Activated T-helper 1 cell treated with Interleukin-2 at 50 U/mL for 16 hours (primary cell): Measurements from ENCODE around the gene RNF11.

ENCODE experiments used
- DNase-seq: peaks from one replicate; pipeline ENCODE4 v3.0.0-alpha.2; 2020; ENCODE audit warnings: low read depth

RNF11 gene

DNA sequence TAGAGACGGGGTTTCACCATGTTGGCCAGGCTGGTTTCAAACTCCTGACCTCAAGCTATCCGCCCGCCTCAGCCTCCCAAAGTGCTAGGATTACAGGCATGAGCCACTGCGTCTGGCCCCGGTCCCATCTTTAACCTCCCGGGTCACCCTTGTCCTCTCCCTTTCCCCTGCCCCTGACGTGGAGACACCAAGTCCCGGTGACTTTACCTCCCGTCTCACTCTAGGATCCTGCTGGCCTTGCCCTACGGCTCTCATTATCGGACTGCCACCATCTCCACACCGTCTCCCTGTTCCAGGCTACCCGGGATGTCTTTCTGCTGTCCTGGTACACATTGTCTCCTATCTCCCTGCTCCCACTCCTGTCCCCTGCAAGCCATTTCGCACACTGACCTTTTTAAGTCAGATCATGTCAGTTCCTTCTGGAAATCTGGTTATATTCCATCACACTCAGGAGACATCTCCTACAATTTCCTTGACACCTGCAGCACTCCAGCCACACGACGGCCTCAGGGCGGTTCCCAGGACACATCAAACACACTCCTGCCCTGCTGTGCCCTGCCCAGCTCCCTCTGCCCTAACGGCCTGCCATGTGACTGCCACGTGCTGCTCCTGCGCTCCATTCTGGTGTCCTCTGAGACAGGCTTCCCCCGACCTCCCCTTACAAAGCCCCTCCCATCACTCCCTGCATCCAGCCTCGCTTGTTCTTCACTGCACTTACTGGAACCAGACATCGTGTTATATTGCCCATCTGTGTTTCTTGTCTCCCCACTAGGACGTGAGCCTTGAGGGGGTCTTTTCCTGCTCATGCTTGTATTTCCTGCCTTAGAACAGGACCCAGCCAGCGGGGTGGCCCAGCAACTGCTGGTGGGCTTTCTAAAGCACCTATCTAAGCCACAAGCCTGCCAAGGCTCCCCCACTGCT is 61.6 kb downstream of the RNF11 start:
- DNase-seq = no peak

DNA sequence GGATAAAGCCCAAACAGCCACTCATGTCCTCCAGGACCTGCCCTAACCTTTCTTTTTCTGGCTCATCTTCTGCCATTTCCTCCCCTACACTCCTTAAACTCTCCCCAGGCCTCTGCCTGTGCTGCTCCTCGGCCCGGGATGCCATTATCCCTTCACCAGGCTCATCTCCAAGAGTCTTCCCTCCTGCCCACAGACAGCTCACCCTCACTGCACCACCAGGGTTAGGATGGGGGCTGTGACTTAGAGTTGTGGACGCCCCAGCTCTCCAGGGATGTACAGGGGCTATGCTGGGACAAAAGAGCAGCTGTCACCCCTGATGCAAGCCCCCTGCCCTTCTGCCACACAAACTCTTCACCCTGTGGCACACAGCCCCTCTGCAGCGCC is 62.2 kb downstream of the RNF11 start:
- DNase-seq = no peak

DNA sequence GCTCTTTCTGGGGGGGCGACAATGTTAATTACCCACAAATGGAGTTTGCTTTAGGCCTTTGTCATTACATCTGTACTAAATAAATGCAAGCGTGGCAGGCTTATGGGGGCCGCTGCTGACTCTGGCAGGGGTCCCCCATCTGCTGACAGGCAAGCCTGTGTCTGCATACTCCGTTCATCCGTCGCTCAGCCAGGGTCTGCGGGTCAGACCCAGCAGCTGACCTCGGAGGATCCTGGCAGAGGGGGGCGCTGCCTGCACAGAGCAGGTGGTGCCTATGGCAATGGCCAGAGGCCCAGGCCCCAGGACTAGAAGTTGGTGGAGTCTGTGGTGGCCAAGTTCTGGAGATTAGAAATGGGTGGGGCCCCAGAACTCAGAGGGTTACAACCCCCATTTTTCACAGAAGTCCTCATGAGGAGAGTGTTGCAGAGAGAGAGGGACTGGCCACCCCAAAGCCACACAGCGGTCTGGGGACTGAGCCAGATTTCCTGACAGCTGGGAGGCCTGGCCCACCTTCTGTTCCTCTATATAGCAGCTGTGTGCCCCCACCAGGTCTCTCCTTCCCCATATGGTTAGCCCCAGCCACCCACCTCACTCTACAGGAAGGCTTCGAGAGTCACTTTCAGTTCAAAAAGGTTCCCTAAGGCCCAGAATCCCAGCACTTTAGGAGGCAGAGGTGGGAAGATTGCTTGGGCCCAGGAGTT is 63.3 kb downstream of the RNF11 start:
- DNase-seq = no peak

DNA sequence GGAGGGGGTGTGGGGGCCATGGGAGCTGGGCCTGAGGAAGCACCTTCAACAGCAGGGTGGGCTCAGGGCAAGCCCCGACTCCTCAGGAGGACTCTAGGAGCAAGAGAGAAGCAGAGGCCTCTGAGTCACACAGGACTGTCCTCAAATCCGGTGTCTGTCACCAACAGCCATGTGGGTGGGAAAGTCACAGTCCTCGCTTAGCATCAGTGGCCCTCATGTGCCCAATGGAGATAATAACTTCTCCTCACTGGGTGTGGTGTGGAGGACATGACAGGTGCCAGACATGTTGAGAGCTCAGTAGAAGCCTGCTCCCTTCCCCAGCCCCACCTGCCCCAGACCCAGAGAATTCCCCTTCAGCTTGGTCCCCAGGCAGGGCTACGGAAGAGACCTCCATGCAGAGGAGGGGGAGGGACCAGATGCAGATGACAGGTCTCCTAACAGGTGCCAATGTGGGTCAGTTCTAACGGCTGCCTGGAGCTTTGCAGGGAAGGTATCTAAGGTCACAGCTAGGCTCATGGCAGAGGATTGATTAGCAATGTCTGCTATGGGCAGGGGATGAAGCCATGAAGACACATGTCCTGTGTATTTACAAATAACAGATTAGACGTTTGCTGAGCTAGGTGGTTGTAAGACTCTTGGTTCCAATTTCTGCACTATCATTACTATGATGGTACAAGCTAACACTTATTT is 64.1 kb downstream of the RNF11 start:
- no peak for DNase-seq

DNA sequence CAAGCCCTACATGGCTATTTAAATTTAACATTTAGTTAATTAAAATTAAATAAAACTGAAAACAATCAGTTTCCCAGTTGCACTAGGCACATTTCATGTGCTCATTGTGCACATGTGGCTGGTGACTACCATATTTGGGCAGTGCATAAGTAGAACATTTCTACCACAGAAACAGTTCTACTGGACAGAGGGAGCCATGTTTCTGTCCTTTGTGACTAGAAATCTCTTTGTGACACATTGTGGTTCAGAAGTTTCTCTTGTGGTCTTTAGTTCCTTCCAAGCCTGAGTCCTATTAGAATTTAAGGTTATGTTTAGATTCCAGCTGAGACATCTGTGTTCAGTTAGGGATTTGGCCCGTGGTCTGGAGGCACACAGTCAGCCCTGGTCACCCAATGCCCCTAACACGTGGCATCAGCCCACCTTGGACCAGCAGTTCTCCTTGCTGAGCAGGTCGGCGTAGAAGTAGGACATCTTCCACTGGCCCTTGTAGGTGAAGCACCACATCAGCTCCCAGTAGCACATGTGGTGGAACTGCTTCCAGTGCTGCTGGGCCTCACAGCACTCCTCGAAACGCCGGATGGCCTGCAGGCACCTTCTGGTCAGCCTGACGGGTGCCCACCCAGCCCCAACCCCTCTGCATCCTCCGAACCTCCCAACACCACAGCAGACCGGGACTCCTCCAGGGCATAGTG is 65.2 kb downstream of the RNF11 start:
- no peak for DNase-seq

DNA sequence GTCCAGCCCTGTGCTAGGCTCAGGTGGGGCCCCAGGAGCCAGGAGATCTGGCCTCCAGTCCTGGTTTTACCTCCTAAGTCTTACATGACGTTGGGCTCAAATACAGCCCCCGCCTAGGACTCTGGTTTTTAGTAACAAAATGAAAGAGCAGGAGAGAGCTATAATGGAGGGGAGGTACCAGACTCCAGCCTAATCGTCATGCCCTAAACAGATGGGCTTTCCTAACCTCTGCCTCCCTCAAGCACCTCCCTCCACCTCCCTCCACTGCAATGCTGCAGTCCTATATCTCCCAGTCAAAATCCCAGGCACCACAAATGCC is 65.7 kb downstream of the RNF11 start:
- DNase-seq = no peak

DNA sequence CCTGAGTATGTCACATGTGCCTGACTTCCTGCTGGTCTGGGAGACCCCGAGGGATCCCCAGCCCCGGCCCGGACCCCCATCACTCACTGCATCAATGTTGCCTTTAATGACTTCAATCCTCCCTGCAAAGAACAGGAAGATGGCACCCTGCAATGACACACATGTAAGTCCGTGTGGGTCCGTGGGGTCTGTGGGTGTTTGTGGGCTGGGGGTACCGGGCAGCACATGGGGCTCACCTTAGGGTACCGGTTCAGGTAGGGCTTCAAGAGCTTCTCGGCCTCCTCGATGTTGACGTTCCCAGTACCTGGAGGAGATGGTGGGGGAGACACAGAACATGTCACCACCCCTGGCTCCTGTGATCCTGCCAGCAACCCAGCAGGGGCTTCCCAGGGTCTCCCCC is 66.2 kb downstream of the RNF11 start:
- DNase-seq = no peak

DNA sequence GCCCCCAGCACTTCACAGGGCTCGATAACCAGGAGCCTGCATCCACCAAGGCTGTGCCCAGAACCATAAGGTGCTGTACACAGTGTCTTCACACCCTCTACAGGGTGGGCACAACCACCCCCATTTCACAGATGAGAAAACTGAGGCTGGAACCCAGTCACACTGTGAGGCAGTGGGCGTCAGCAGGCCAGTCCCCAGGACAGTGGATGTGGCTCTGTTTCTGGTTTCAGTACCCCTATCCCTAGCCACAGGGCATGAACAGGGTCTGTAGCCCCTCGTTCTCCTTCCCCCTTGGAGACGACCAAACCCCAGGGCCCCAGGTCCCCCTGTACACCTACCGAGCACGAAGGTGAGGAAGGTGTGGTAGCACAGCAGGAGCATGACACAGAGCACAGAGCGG is 66.7 kb downstream of the RNF11 start:
- no peak for DNase-seq

DNA sequence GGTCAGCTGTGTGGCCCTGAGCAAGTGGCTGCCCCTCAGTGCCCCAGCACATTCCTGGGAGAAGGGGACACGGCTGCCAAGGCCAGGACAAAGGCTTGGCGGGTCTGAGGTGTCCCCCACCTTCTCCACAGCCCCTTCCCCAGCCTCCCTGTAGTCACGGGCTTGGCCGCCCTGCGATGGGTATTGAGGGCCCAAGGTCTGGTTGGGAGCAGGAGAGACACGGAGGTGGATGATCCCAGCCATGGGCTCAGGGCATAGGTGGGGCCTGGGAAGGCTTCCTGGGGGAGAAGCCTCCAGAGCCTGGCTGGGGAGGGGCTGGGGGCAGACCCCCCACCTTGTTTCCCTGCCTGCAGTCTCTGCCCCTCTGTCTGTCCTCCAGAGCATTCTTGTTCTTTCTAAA is 67.2 kb downstream of the RNF11 start:
- DNase-seq = no peak

DNA sequence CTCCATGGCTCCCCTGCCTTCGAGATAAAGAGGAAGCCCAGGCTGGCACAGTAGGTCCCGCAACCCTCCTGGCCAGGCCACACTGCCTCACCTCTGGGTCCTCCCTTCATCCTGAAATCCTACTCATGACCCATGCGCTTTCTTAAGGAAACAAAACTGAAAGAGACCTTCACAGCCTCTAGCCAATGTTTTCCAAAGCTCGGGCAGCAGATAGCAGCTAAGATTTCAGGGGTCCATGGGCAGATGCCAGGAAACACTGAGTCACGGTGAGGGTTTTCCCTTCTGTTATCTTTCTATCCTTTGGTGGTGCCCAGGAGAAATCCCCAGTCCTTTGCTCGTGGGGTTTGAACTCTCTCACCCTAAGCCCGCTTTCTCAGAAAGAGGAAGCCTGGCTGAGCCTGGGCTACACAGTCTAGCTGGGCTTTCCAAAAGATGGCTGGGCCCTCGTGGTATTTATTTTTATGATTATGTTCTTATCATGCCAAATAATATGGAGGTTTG is 67.7 kb downstream of the RNF11 start:
- DNase-seq = no peak

DNA sequence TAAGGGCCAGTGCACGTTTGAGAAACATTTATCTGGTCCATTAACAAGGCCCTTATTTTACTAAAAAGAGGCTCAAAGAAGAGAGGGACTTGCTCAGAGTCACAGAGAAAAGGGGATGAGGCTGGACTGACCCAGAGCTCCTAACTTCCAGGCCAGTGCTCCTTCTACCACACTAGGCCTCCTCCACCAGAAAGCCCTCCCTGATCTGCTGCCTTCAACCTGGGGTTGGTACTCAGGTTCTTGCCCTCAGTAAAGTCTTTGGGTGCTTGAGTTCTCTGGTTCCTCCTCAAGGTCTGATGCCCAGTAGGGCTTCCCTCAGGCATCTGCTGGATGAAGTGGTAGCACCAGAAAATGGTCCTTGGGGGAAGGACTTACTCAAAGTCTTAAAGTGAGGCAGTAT is 68.3 kb downstream of the RNF11 start:
- DNase-seq = no peak

DNA sequence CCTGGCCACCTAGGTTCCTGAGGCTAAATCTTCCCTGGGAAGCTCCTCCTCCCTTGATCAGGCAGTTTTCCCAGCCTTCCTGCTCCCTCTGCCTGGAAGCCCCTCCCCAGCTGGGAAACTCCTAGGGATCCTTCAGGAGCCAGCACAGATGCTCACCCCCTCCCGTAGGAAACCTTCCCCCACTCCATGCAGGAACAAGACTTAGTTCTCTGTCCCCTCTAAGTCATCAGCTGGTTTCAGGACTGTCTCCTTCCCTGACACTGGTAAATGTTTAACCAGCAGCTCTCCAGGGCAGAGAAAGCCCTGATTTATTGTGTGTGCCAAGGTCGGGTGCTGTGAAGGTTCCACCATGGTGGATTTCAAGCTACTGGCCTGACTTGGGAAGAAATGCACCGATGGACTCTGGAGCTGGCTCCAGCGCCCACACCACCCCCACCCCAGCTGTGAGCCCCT is 69.3 kb downstream of the RNF11 start:
- no peak for DNase-seq

DNA sequence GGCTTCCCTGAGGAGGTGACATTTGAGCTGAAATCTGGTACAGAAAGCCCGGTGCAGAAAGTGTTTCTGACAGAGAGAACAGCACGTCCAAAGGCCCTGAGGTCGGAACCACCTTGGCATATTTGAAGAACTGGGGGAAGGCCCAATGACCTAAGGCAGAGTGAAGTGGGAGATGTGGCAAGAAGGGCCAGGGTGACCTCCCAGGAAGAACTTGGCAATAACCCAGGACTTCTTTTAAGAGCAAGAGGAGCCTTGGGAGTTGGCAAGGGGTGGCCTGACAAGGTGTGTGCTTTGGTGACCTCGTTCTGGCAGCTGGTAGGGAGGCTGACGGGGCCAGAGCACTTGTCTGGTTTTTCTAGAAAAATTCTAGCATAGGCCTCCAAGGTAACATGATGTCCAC is 70.9 kb downstream of the RNF11 start:
- no peak for DNase-seq

DNA sequence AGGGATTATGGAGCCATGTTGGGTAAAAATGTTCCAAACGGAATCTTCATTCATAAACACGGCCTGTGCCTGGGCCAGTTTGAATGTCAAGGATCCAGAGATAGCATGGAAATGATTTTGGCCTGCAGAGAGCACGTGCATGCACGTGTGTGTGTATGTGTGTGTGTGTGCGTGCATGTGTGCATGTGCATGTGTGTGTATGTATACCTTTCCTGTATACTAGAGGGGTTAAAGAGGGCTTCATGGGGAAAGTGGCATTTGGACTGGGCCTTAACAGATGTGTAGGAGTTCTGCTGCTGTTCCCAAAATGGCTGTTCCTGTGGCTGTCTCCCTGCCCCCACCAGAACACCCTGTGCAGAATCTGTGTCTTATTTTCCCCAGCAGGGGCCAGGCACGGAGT is 72.6 kb downstream of the RNF11 start:
- no peak for DNase-seq

DNA sequence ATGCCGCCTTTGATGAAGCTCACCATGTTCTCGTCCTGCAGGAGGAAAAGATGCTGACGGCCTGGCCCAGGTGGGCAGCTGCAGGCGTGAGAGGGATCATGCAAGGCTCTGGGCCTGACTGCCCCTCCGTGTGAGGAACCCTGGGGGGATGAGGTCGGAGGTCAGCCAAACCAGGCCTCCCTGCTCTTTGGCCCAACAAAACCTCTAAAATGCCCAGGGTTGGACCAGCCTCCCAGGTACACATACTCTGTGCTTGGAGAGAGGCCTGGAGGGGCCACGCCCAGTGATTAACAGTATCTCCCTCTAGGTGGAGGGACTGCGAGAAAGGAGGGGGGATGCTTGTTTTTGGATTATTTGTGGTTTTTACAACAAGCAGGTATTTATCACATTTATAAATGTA is 73.2 kb downstream of the RNF11 start:
- no peak for DNase-seq

DNA sequence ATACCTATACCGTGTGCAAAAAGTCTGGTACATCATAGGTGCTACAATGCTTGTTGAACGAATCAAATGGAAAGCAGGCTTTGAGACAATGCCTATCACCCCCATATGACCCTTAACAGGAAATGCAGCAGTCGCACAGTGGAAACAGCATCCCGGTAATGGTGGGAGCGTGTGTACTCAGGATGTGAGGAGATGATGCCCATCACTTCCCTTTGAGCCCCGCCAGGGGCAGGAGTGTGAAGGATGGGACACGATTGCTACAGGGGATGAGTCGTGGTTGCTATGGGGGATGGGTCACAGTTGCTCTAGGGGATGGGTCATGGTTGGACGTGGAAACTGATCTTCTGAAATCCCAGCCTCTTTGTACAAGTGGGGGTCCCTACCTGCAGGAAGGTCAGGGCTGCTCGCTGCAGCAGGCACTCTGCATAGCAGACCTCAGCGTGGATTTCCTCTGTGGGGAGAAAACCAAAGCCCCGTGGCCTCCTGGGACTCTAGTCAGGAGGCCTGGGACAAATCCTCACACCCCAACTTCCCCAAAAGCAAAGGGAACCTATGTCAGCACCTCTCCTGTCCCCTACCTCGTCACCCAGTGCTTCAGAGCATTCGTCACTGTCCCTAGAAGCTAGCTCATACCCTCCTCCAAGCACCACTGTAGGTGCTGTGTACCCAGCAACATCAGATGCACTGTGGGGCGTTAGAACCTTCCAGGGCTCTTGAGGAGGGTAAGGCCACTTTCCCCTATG is 75.0 kb downstream of the RNF11 start:
- no peak for DNase-seq

DNA sequence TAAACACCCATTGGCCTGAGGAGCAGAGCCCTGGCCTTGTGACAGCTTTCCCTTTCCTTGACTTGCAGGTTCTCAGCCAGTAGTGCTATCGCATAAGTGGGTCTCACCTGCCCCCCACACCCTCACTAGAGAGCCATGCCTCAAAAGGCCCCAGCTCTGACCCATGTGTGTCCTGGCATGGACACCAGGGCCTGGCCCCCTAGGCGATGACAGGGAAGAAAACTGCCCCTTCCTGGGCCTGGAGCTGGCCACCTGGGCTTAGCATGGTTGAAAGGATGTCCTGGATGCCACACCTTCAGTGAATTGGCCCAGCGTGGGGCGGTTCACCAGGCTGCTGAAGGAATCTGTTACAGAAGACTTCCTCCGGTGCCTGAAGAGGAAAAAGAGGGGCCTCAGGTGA is 75.8 kb downstream of the RNF11 start:
- DNase-seq = no peak

DNA sequence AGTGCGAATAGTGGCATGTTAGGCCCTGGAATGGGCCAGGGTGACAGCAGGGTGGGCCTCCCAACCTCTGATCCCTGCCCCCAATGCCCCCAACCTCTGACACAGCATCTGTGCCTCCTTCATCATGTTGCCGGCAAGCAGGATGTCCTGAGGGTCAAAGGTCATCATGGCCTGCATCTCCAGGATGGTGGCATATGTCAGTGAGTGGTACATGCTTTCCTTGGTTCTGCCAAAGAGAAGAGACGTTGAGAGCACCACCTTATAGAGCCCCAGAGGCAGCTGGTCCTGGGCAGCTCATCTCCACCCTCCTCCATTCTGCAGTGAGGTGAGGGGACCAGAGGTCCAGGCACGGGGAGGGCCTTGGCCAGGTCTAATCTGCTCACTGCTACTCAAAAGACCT is 76.6 kb downstream of the RNF11 start:
- no peak for DNase-seq

DNA sequence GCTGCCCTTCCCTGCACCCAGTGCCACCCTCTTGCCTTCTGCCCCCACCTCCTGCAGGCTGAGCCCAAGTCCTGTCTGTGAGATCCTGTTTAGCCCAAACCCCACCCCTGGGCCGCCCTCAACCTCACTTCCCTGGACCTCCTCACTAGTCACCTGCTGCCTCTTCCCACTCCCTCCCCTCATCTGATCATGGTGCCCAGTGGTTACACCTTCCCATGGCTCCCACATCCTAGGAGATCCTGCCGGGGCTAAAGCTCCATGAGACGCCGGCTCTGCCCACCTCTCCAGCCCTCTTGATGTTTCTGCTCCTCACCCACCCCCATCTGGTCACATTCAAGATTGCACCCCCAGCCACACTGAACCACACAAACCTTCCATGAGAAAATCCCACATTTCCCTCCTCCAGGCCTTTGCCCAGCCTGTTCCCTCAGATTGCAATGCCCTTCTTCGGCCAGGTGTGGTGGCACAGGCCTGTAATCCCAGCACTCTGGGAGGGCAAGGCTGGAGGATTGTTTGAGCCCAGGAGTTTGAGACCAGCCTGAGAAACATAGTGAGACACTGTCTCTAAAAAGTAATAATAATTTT is 77.3 kb downstream of the RNF11 start:
- DNase-seq = no peak

DNA sequence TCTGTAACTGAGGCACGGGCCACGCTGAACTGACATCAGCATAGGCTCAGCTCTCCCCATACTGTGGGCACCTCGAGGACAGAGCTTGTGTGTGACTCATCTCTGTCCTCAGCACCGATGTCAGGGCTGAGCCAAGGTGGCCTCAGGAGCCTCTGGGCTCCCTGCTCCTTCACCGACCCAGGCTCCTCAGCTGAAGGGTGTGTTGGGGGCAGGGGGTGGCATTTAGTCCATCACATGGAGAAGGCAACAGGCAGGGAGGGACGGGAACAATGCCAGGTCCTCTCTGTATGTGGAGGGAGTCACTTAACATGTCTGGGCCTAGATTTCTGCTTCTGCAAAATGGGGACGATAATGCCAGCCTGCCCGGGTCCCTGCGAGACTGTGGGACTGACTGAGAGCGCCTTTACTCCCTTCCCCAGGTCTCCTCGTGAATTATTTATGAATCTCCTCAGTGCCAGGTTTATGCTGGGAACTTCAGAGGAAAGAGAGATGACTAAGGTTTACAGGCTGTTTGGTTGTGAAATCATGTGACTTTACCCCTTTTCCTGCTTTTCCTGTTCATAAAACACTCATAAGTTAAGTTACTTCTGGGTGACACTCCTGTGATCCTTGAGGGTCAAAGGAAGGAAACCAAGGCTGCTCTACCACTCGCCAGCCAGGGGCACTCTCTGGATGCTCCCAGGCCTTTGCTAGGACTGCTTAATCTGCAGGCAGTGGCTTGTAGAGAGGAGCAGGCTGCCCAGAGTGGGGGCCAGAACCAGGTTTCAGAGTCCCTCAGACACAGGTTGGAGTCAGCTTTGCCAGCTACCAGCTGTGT is 78.1 kb downstream of the RNF11 start:
- DNase-seq = no peak
